GM21576 (cell line): ENCODE data around the gene GPATCH11.

Source experiments
- ATAC-seq: cut with Tn5 transposase; IDR thresholded peaks from one replicate; pipeline ENCODE4 v1.9.1; 2021; ENCODE audit warnings: mild to moderate bottlenecking, moderate library complexity; ENCODE audit not compliant: unreplicated experiment

Gene GPATCH11

GRCh38 chr2:37104178-37104577 lies 19.9 kb downstream of the GPATCH11 start:
- ATAC-seq = no peak

- ATAC-seq = no peak
These were observed 20.8 kb downstream of the GPATCH11 start for GRCh38 chr2:37105150-37105549.

GRCh38 chr2:37109523-37109922 lies 25.2 kb downstream of the GPATCH11 start:
- no peak for ATAC-seq

- ATAC-seq = no peak
These were observed 26.2 kb downstream of the GPATCH11 start for GRCh38 chr2:37110306-37111212.

- no peak for ATAC-seq
These were observed 27.6 kb downstream of the GPATCH11 start for GRCh38 chr2:37111958-37112357.

- ATAC-seq = no peak
These were observed 33.2 kb downstream of the GPATCH11 start for GRCh38 chr2:37117566-37117965.

- ATAC-seq = no peak
These were observed 34.8 kb downstream of the GPATCH11 start for GRCh38 chr2:37119157-37119556.

- no peak for ATAC-seq
These were observed 41.1 kb downstream of the GPATCH11 start for GRCh38 chr2:37125416-37125815.

GRCh38 chr2:37132914-37133313 lies 48.6 kb downstream of the GPATCH11 start:
- ATAC-seq = no peak

GRCh38 chr2:37142546-37142945 lies 58.2 kb downstream of the GPATCH11 start:
- ATAC-seq = no peak

GRCh38 chr2:37143974-37144373 lies 59.7 kb downstream of the GPATCH11 start:
- ATAC-seq = no peak

- no peak for ATAC-seq
These were observed 61.7 kb downstream of the GPATCH11 start for GRCh38 chr2:37146062-37146461.

- ATAC-seq = no peak
These were observed 64.0 kb downstream of the GPATCH11 start for GRCh38 chr2:37148325-37148724.
